Transverse colon (tissue), 4 donors: ENCODE results near the gene GDF7.

Source experiments
- EP300 ChIP-seq: sonication (generic); formaldehyde crosslinking; IDR thresholded peaks from one replicate; pipeline ENCODE4 v1.6.1; 2017; ENCODE audit warnings: antibody characterized with exemption, low read depth
- POLR2A ChIP-seq: fragments of 450-650 bp; IDR thresholded peaks from one replicate; pipeline ENCODE4 v1.6.1; 2016; ENCODE audit warnings: antibody characterized with exemption, mild to moderate bottlenecking, moderate library complexity
- POLR2AphosphoS5 ChIP-seq, 3 donors: sonication (generic); formaldehyde crosslinking; IDR thresholded peaks; one replicate each; pipeline ENCODE4 v1.6.1; 2016; ENCODE audit warnings: antibody characterized with exemption in 3 of 3
- TF ChIP-seq, protein P1 (sequence below), 5 experiments: fragments of 200-600 bp in 3 of 5; fragments of 450-650 bp in 2 of 5; sonication (generic) in 3 of 5; IDR thresholded peaks; 1 replicate in 2 of 5; 2 replicates in 3 of 5; pipeline ENCODE4 v1.5.1; 2016 to 2017; ENCODE audit warnings: antibody characterized with exemption in 5 of 5, inconsistent platforms in 3 of 5, mild to moderate bottlenecking in 2 of 5, moderate library complexity in 1 of 5

- TF ChIP-seq, protein P1, sequence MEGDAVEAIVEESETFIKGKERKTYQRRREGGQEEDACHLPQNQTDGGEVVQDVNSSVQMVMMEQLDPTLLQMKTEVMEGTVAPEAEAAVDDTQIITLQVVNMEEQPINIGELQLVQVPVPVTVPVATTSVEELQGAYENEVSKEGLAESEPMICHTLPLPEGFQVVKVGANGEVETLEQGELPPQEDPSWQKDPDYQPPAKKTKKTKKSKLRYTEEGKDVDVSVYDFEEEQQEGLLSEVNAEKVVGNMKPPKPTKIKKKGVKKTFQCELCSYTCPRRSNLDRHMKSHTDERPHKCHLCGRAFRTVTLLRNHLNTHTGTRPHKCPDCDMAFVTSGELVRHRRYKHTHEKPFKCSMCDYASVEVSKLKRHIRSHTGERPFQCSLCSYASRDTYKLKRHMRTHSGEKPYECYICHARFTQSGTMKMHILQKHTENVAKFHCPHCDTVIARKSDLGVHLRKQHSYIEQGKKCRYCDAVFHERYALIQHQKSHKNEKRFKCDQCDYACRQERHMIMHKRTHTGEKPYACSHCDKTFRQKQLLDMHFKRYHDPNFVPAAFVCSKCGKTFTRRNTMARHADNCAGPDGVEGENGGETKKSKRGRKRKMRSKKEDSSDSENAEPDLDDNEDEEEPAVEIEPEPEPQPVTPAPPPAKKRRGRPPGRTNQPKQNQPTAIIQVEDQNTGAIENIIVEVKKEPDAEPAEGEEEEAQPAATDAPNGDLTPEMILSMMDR (IDR thresholded peaks at IDR 0.05), result no peak
- no peak for TF ChIP-seq POLR2AphosphoS5 (IDR thresholded peaks at IDR 0.05)
- no peak for TF ChIP-seq EP300
- no peak for TF ChIP-seq POLR2A
Measured at GRCh38 chr2:20629581-20630171, 37.3 kb upstream of the GDF7 start.
